ENCODE data around the gene ERP44. TPM values are rescaled to one million over a fixed set of nuclear protein-coding genes. Genes with fewer than 3 reads are reported as not detected.

Gene ERP44
- total RNA-seq, 1 donor: 19.4 TPM

DNA sequence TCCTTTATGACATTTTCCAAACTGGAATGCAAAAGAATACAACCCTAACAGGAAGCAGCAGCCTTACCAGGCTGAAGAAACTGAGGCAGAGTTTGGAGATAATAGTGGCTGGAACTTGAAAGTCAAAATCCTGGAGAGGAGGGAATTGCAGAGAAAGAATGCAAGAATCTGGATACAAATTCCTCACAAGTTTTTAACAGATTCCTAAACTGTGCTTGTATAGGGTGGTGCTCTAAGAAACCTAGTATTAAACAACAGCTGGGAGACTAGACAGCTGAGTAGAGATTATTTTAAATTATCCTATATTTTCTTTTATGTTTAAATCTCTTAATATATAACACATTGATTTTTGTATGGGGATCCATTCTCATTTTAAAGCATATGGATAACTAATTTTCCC is 31.0 kb upstream of the ERP44 start:
- DNase-seq (ENCODE audit: low read depth): no peak
- no peak overlapping the region for H3K4me3 ChIP-seq (ENCODE audit: low read depth, low read length)
- TF ChIP-seq, protein P1, sequence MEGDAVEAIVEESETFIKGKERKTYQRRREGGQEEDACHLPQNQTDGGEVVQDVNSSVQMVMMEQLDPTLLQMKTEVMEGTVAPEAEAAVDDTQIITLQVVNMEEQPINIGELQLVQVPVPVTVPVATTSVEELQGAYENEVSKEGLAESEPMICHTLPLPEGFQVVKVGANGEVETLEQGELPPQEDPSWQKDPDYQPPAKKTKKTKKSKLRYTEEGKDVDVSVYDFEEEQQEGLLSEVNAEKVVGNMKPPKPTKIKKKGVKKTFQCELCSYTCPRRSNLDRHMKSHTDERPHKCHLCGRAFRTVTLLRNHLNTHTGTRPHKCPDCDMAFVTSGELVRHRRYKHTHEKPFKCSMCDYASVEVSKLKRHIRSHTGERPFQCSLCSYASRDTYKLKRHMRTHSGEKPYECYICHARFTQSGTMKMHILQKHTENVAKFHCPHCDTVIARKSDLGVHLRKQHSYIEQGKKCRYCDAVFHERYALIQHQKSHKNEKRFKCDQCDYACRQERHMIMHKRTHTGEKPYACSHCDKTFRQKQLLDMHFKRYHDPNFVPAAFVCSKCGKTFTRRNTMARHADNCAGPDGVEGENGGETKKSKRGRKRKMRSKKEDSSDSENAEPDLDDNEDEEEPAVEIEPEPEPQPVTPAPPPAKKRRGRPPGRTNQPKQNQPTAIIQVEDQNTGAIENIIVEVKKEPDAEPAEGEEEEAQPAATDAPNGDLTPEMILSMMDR (IDR thresholded peaks at IDR 0.05; ENCODE audit: insufficient read depth, low read length): no peak

DNA sequence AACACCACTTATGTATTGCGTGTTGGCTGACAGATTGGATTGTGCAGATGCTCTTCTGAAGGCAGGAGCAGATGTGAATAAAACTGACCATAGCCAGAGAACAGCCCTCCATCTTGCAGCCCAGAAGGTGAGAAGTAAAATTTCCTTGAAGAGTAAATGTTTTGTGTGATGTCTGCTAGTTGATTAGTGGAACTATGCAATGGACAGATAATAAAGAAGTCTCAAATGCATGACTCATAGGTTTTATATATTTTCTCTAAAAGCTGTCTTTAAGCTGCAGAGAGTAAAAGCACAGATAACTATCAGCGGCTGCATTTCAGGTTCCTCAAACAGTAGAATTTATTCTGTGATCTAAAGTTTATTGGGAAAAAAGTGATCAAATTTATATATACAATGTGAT is 27.6 kb upstream of the ERP44 start:
- TF ChIP-seq, protein P1 (IDR thresholded peaks at IDR 0.05; ENCODE audit: insufficient read depth, low read length): no peak
- no peak for DNase-seq (ENCODE audit: low read depth)
- H3K4me3 ChIP-seq (ENCODE audit: low read depth, low read length): no peak overlapping the region

DNA sequence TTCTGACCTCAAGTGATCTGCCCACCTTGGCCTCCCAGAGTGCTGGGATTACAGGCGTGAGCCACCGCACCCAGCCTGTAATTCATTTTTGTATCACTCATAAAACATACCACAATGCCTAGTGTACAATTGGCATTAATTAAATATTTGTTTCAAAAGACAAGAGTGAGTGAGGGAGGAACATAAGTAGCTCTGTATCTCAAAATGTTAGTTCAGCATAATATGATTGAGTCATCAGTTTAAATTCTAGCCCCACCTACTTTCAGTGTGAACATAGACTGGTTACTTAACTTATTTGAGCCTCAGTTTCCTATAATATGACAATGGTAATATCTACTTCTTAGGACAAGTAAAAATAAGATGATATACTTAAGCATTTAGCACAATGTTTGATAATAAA is 27.1 kb upstream of the ERP44 start:
- H3K4me3 ChIP-seq (ENCODE audit: low read depth, low read length): no peak overlapping the region
- no peak for DNase-seq (ENCODE audit: low read depth)
- TF ChIP-seq, protein P1 (IDR thresholded peaks at IDR 0.05; ENCODE audit: insufficient read depth, low read length): no peak

- H3K4me3 ChIP-seq (ENCODE audit: low read depth, low read length): no peak overlapping the region
- TF ChIP-seq, protein P1 (IDR thresholded peaks at IDR 0.05; ENCODE audit: insufficient read depth, low read length): no peak
- no peak for DNase-seq (ENCODE audit: low read depth)
Observed at GRCh38 chr9:100125236-100125635, 26.4 kb upstream of the ERP44 start.

- no peak overlapping the region for H3K4me3 ChIP-seq (ENCODE audit: low read depth, low read length)
- no peak for DNase-seq (ENCODE audit: low read depth)
- TF ChIP-seq, protein P1 (IDR thresholded peaks at IDR 0.05; ENCODE audit: insufficient read depth, low read length): no peak
Observed at GRCh38 chr9:100120286-100120685, 21.5 kb upstream of the ERP44 start.

DNA sequence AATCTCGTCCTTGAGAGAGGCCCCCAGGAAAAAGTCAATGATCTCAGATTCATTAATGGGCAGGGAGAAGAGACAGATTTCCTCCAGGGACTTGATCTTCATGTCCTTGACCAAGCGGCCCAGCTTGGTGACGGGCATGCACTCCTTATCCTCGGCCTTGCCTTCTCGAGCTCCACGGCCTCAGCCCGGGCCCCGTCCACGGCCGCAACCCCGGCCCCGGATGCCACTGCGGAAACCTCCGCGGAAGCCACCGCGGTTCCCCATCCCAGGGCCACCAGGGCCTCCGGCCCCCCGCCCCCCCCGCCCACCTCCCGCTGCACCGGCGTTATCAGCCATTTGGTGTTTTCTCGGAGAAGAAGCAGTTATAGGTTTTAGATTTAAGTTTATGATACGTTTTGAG is 18.5 kb upstream of the ERP44 start:
- TF ChIP-seq, protein P1 (IDR thresholded peaks at IDR 0.05; ENCODE audit: insufficient read depth, low read length): no peak
- DNase-seq (ENCODE audit: low read depth): no peak
- no peak overlapping the region for H3K4me3 ChIP-seq (ENCODE audit: low read depth, low read length)

DNA sequence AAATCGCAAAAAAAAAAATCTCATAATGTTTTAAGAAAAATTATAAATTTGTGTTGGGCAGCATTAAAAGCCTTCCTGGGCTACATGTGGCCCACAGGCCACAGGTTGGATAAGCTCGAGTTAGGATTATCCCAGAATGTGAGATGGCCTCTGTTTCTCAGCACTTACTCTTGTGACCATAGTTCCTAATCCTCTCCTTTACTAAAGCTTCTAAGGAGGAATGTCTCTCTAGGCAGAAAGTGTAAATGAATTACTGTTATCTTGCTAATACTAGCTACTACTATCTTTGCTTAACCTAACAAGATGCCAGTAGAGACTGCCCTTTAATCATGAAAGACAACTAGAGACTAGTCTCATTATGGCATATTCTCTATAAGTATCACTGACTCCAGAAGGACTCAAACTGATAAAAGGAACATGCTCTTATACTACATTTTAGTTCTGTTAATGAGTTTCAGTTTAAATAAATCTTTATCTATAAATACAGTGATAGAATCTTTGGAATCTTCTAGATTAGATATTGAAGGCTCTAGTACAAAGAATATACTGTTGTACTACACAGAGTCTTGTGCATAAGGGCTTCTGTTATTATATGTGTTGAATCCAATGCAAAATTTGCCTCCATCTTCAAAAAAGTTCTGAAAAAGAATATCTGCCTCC is 14.0 kb upstream of the ERP44 start:
- DNase-seq (ENCODE audit: low read depth): no peak
- H3K4me3 ChIP-seq (ENCODE audit: low read depth, low read length): no peak overlapping the region
- TF ChIP-seq, protein P1 (IDR thresholded peaks at IDR 0.05; ENCODE audit: insufficient read depth, low read length): no peak

All from fibroblast of the aortic adventitia (primary cell).